Nephron progenitor cell (in vitro differentiated cells): ENCODE measurements around the gene RAB27B.

Experiments used
- DNase-seq: peaks from one replicate; pipeline ENCODE4 v3.0.0; 2021
- H3K27ac Mint-ChIP-seq: 2 replicates; pipeline ENCODE4 v1.8.0; 2021; ENCODE audit warnings: mild to moderate bottlenecking, moderate library complexity, mixed read lengths
- H3K27me3 Mint-ChIP-seq: 2 replicates; pipeline ENCODE4 v1.8.0; 2021; ENCODE audit warnings: mild to moderate bottlenecking, low read depth, mixed read lengths; ENCODE audit not compliant: poor library complexity
- H3K36me3 Mint-ChIP-seq: 2 replicates; pipeline ENCODE4 v1.8.0; 2021; ENCODE audit warnings: low read depth, mixed read lengths
- H3K4me1 Mint-ChIP-seq: 2 replicates; pipeline ENCODE4 v1.8.0; 2021; ENCODE audit warnings: mixed read lengths
- H3K4me3 Mint-ChIP-seq: 2 replicates; pipeline ENCODE4 v1.8.0; 2021; ENCODE audit warnings: mild to moderate bottlenecking, moderate library complexity, mixed read lengths
- H3K9me3 Mint-ChIP-seq: 2 replicates; pipeline ENCODE4 v1.8.0; 2021; ENCODE audit warnings: mild to moderate bottlenecking, moderate library complexity, mixed read lengths
- CTCF ChIP-seq: fragments of 200-600 bp; sonication (generic); IDR thresholded peaks from 2 replicates; pipeline ENCODE4 v1.5.0; 2021; ENCODE audit warnings: antibody characterized with exemption

Gene RAB27B

GRCh38 chr18:54909538-54909937, 81.3 kb downstream of the RAB27B start:
- Mint-ChIP-seq H3K27ac (no peak overlapping the region), H3K9me3 (peaks cover 3% of the 10 kb centered on the region), H3K4me3 (no peak overlapping the region), H3K36me3 (no peaks in the 10 kb centered on the region), H3K27me3 (no peaks in the 10 kb centered on the region), H3K4me1 (no peaks in the 10 kb centered on the region)
- TF ChIP-seq CTCF: no peak
- DNase-seq: no peak

- peaks cover 3% of the 10 kb centered on the region for H3K9me3 Mint-ChIP-seq
- TF ChIP-seq CTCF: no peak
- H3K4me1 Mint-ChIP-seq: no peaks in the 10 kb centered on the region
- H3K4me3 Mint-ChIP-seq: no peak overlapping the region
- no peak overlapping the region for H3K27ac Mint-ChIP-seq
- H3K27me3 Mint-ChIP-seq: no peaks in the 10 kb centered on the region
- no peak for DNase-seq
- no peaks in the 10 kb centered on the region for H3K36me3 Mint-ChIP-seq
These were observed 82.1 kb downstream of the RAB27B start for GRCh38 chr18:54910161-54910919.

- H3K4me3 Mint-ChIP-seq: no peak overlapping the region
- TF ChIP-seq CTCF: no peak
- no peak for DNase-seq
- no peaks in the 10 kb centered on the region for H3K4me1 Mint-ChIP-seq
- H3K27me3 Mint-ChIP-seq: no peaks in the 10 kb centered on the region
- H3K27ac Mint-ChIP-seq: no peak overlapping the region
- H3K36me3 Mint-ChIP-seq: no peaks in the 10 kb centered on the region
- H3K9me3 Mint-ChIP-seq: peaks cover 3% of the 10 kb centered on the region
These were observed 83.3 kb downstream of the RAB27B start for GRCh38 chr18:54911551-54911950.

- H3K27ac Mint-ChIP-seq: no peak overlapping the region
- DNase-seq: no peak
- H3K36me3 Mint-ChIP-seq: no peaks in the 10 kb centered on the region
- H3K27me3 Mint-ChIP-seq: peaks cover 3% of the 10 kb centered on the region
- no peak overlapping the region for H3K4me3 Mint-ChIP-seq
- TF ChIP-seq CTCF: no peak
- peaks cover 3% of the 10 kb centered on the region for H3K9me3 Mint-ChIP-seq
- no peaks in the 10 kb centered on the region for H3K4me1 Mint-ChIP-seq
These were observed 86.5 kb downstream of the RAB27B start for GRCh38 chr18:54914816-54915215.

GRCh38 chr18:54916507-54916906, 88.2 kb downstream of the RAB27B start:
- Mint-ChIP-seq H3K27me3 (peaks cover 3% of the 10 kb centered on the region), H3K4me1 (no peaks in the 10 kb centered on the region), H3K4me3 (no peak overlapping the region), H3K27ac (no peak overlapping the region), H3K36me3 (no peaks in the 10 kb centered on the region), H3K9me3 (no peaks in the 10 kb centered on the region)
- TF ChIP-seq CTCF: no peak
- no peak for DNase-seq

GRCh38 chr18:54918060-54918459, 89.8 kb downstream of the RAB27B start:
- Mint-ChIP-seq H3K4me1 (peaks cover 5% of the 10 kb centered on the region), H3K27me3 (peaks cover 3% of the 10 kb centered on the region), H3K27ac (no peak overlapping the region), H3K36me3 (no peaks in the 10 kb centered on the region), H3K9me3 (no peaks in the 10 kb centered on the region), H3K4me3 (no peak overlapping the region)
- TF ChIP-seq CTCF: no peak
- no peak for DNase-seq
